Mesendoderm (in vitro differentiated cells): ENCODE data around the gene B4GALT4.
A peak's percentile ranks its signal among the peaks of the same experiment; 100 is the strongest.
"Not testable (repeated sequence)": the region's sequence is repeated elsewhere in the genome, so short reads cannot be mapped to it uniquely, and the experiment has no call there.

ENCODE experiments used
- DNase-seq: peaks from one replicate; pipeline ENCODE4 v3.0.0; 2013
- H2AK5ac ChIP-seq: 2 replicates; pipeline ENCODE4 v1.6.1; 2013; ENCODE audit warnings: low read length, inconsistent platforms
- H2BK120ac ChIP-seq: 2 replicates; pipeline ENCODE4 v1.6.1; 2013; ENCODE audit warnings: low read depth, mild to moderate bottlenecking, low read length, moderate library complexity, mixed read lengths
- H2BK15ac ChIP-seq: replicated peaks from 2 replicates; pipeline ENCODE4 v1.6.1; 2013; ENCODE audit warnings: low read depth, mild to moderate bottlenecking, moderate library complexity
- H2BK5ac ChIP-seq: 2 replicates; pipeline ENCODE4 v1.6.1; 2013; ENCODE audit warnings: low read length, inconsistent platforms
- H3K18ac ChIP-seq: 2 replicates; pipeline ENCODE4 v1.6.1; 2013; ENCODE audit warnings: mild to moderate bottlenecking, low read length, mixed read lengths
- H3K23ac ChIP-seq: one replicate; pipeline ENCODE4 v1.6.1; 2013; ENCODE audit warnings: low read length
- H3K27ac ChIP-seq: 2 replicates; pipeline ENCODE4 v1.5.1; 2013; ENCODE audit warnings: low read depth, mild to moderate bottlenecking, inconsistent platforms, low read length, moderate library complexity
- H3K27me3 ChIP-seq: 2 replicates; pipeline ENCODE4 v1.6.1; 2013; ENCODE audit warnings: low read length, control low read depth, mild to moderate bottlenecking, inconsistent platforms; ENCODE audit not compliant: insufficient read depth, poor library complexity
- H3K36me3 ChIP-seq: 2 replicates; pipeline ENCODE4 v1.6.1; 2013; ENCODE audit warnings: low read length, inconsistent platforms; ENCODE audit not compliant: control insufficient read depth, insufficient read depth
- H3K4ac ChIP-seq: one replicate; pipeline ENCODE4 v1.6.1; 2013; ENCODE audit warnings: low read depth, mild to moderate bottlenecking, low read length, moderate library complexity
- H3K4me1 ChIP-seq: 2 replicates; pipeline ENCODE4 v1.6.1; 2013; ENCODE audit warnings: low read depth, low read length, inconsistent platforms; ENCODE audit not compliant: control insufficient read depth
- H3K4me2 ChIP-seq: 2 replicates; pipeline ENCODE4 v1.6.1; 2013; ENCODE audit warnings: low read length
- H3K4me3 ChIP-seq: 2 replicates; pipeline ENCODE4 v1.5.1; 2013; ENCODE audit warnings: mild to moderate bottlenecking, low read length
- H3K56ac ChIP-seq: one replicate; pipeline ENCODE4 v1.6.1; 2013; ENCODE audit warnings: low read length
- H3K79me1 ChIP-seq: 2 replicates; pipeline ENCODE4 v1.6.1; 2013; ENCODE audit warnings: low read length, inconsistent platforms
- H3K79me2 ChIP-seq: 2 replicates; pipeline ENCODE4 v1.6.1; 2013; ENCODE audit warnings: mild to moderate bottlenecking, low read length; ENCODE audit not compliant: control insufficient read depth, insufficient read depth
- H3K9ac ChIP-seq: 2 replicates; pipeline ENCODE4 v1.6.1; 2013; ENCODE audit warnings: low read length, inconsistent platforms
- H4K5ac ChIP-seq: one replicate; pipeline ENCODE4 v1.6.1; 2013; ENCODE audit warnings: low read length
- H4K8ac ChIP-seq: one replicate; pipeline ENCODE4 v1.6.1; 2013; ENCODE audit warnings: low read depth, mild to moderate bottlenecking, control low read depth, low read length, moderate library complexity
- WGBS: extraction: QIAGEN DNeasy Blood & Tissue Kit; methylation state at CpG from one replicate; pipeline ENCODE4 v1.1.7; 2013; ENCODE audit warnings: low lambda C conversion rate, missing lambda C conversion rate; ENCODE audit not compliant: insufficient coverage; ENCODE audit errors: extremely low coverage; 5-methylcytosine and 5-hydroxymethylcytosine counted together

Gene B4GALT4

DNA sequence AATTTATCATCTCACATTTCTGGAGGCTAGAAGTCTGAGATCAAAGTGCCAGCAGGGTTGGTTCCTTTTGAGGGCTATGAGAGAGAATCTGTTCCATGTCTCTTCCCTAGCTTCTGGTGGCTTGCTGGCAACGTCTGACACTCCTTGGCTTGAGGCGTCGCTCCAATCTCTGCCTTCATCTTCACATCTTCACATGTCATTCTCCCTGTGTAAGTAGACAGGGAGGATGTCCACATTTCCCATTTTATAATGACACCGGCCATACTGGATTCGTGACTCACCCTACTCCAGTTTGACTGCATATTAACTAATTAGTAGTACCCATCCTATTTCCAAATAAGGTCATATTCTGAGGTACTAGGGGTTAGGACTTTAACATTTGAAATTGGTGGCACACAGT is 36.0 kb upstream of the B4GALT4 start:
- Histone ChIP-seq H2BK15ac (no peak overlapping the region), H3K27me3 (no peaks in the 10 kb centered on the region), H4K5ac (no peak overlapping the region), H3K23ac (no peak overlapping the region), H3K4me3 (no peak overlapping the region), H3K36me3 (no peaks in the 10 kb centered on the region), H2BK120ac (no peak overlapping the region), H3K79me1 (no peaks in the 10 kb centered on the region), H3K18ac (peak overlapping the region; percentile 14), H3K27ac (no peak overlapping the region), H3K56ac (peak overlapping the region; percentile 40), H3K4me2 (no peak overlapping the region), H2BK5ac (no peak overlapping the region), H3K79me2 (no peaks in the 10 kb centered on the region), H3K4me1 (peaks cover 3% of the 10 kb centered on the region), H4K8ac (no peak overlapping the region), H2AK5ac (no peak overlapping the region), H3K4ac (no peak overlapping the region), H3K9ac (no peak overlapping the region)
- DNase-seq: peak; percentile 53
- no CpG with 5 or more reads among the region's 5 CpGs for WGBS

DNA sequence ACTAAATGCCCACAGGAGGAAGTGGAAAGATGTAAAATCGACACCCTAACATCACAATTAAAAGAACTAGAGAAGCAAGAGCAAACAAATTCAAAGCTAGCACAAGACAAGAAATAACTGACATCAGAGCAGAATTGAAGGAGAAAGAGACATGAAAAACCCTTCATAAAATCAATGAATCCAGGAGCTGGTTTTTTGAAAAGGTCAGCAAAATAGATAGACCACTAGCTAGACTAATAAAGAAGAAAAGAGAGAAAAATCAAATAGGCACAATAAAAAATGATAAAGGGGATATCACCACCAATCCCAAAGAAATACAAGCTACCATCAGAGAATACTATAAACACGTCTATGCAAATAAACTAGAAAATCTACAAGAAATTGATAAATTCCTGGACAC is 29.5 kb upstream of the B4GALT4 start:
- not testable (repeated sequence) for H4K5ac ChIP-seq

DNA sequence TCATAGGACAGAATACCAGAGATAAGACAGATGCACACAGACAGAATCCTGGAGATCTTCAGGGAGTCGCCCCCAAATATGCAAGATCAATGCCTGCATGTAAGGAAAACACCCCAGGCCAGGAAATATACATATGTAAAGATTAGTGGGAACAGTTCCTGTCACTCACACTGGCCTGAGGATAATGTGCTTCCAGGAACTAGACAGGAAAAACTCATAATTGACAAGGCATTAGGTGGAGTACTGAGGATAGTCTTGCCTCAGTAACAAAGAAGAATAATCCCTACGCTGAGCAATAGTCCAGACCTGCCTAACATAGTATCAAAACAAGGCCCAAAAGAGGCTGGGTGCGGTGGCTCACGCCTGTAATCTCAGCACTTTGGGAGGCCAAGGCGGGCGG is 20.4 kb upstream of the B4GALT4 start:
- H3K79me2 ChIP-seq: no peaks in the 10 kb centered on the region
- no peak overlapping the region for H2BK5ac ChIP-seq
- H3K23ac ChIP-seq: no peak overlapping the region
- WGBS: no CpG with 5 or more reads among the region's 6 CpGs
- no peaks in the 10 kb centered on the region for H3K4me1 ChIP-seq
- no peaks in the 10 kb centered on the region for H3K36me3 ChIP-seq
- no peaks in the 10 kb centered on the region for H3K27me3 ChIP-seq
- H2BK15ac ChIP-seq: peak overlapping the region; percentile 45
- H3K4ac ChIP-seq: no peak overlapping the region
- no peak overlapping the region for H2BK120ac ChIP-seq
- no peak overlapping the region for H3K9ac ChIP-seq
- no peak overlapping the region for H4K8ac ChIP-seq
- no peak for DNase-seq
- no peaks in the 10 kb centered on the region for H3K79me1 ChIP-seq
- no peak overlapping the region for H3K4me3 ChIP-seq
- H2AK5ac ChIP-seq: no peak overlapping the region
- no peak overlapping the region for H3K4me2 ChIP-seq
- H4K5ac ChIP-seq: no peak overlapping the region
- H3K27ac ChIP-seq: no peak overlapping the region
- H3K56ac ChIP-seq: no peak overlapping the region
- no peak overlapping the region for H3K18ac ChIP-seq

More for the DNA sequence above, 29.5 kb upstream of the B4GALT4 start:
- H3K79me2 ChIP-seq, H3K4ac ChIP-seq, H3K4me1 ChIP-seq, H2BK15ac ChIP-seq, H2BK120ac ChIP-seq, H2AK5ac ChIP-seq, H3K27me3 ChIP-seq, H3K4me2 ChIP-seq, H3K36me3 ChIP-seq, H3K56ac ChIP-seq, H4K8ac ChIP-seq, H3K23ac ChIP-seq, H3K9ac ChIP-seq, H3K79me1 ChIP-seq, H3K4me3 ChIP-seq, H2BK5ac ChIP-seq, DNase-seq, H3K18ac ChIP-seq, H3K27ac ChIP-seq: not testable (repeated sequence)
- WGBS: no CpG with 5 or more reads among the region's 2 CpGs

DNA sequence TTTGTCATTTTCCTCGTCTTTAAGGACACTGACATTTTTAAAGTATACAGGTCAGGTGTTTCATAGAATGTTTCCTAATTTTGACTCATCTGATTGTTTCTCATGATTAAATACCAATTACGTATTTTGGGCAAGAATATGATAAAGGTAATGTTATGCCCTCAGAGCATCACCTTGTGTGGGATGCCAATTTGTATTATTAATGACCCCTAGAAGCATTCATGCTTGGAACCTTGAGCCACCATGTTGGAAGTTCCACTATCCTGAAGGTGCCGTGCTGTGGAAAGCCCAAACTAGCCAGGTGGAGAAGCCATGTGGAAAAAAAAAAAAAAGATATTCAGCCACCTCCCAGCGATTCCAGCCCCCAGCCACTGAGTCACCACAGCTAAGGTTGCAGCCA is 19.1 kb upstream of the B4GALT4 start:
- H3K4me1 ChIP-seq: no peaks in the 10 kb centered on the region
- H3K79me2 ChIP-seq: no peaks in the 10 kb centered on the region
- no peak overlapping the region for H3K4me2 ChIP-seq
- H4K5ac ChIP-seq: no peak overlapping the region
- no peak overlapping the region for H3K27ac ChIP-seq
- H2BK5ac ChIP-seq: no peak overlapping the region
- H3K27me3 ChIP-seq: no peaks in the 10 kb centered on the region
- H3K36me3 ChIP-seq: no peaks in the 10 kb centered on the region
- H3K56ac ChIP-seq: no peak overlapping the region
- no peak overlapping the region for H3K23ac ChIP-seq
- no peak overlapping the region for H3K4me3 ChIP-seq
- no CpG with 5 or more reads among the region's 4 CpGs for WGBS
- no peak overlapping the region for H2BK120ac ChIP-seq
- no peaks in the 10 kb centered on the region for H3K79me1 ChIP-seq
- H2BK15ac ChIP-seq: no peak overlapping the region
- no peak overlapping the region for H3K9ac ChIP-seq
- no peak overlapping the region for H4K8ac ChIP-seq
- no peak overlapping the region for H3K4ac ChIP-seq
- no peak overlapping the region for H2AK5ac ChIP-seq
- no peak overlapping the region for H3K18ac ChIP-seq
- no peak for DNase-seq

DNA sequence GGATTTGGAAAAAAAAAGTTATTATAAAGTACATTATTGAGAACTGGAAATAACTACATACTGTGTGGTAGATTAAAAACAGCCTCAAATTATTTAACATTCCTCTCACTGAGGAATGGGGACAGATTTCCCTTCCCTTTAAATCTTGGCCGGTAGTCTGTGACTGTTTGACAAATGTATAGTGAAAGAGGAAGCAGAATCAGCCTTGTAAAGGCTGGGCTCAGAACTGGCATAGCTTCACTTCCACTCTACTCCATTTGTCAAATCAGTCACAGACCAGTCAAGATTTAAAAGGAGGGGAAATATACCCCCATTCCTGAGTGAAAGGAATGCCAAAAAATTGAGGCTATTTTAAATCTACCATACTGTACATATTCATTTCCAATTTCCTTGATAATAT is 18.2 kb upstream of the B4GALT4 start:
- no peak overlapping the region for H3K4ac ChIP-seq
- no peak overlapping the region for H2BK15ac ChIP-seq
- no peaks in the 10 kb centered on the region for H3K79me1 ChIP-seq
- H3K27ac ChIP-seq: no peak overlapping the region
- H3K4me1 ChIP-seq: no peaks in the 10 kb centered on the region
- no peak overlapping the region for H3K56ac ChIP-seq
- H2BK5ac ChIP-seq: no peak overlapping the region
- H3K9ac ChIP-seq: no peak overlapping the region
- no CpG with 5 or more reads among the region's 1 CpG for WGBS
- H3K23ac ChIP-seq: no peak overlapping the region
- H3K79me2 ChIP-seq: no peaks in the 10 kb centered on the region
- H3K36me3 ChIP-seq: no peaks in the 10 kb centered on the region
- no peak overlapping the region for H4K5ac ChIP-seq
- H2AK5ac ChIP-seq: no peak overlapping the region
- H4K8ac ChIP-seq: no peak overlapping the region
- no peak overlapping the region for H3K4me3 ChIP-seq
- no peak overlapping the region for H2BK120ac ChIP-seq
- no peak for DNase-seq
- H3K27me3 ChIP-seq: no peaks in the 10 kb centered on the region
- H3K18ac ChIP-seq: no peak overlapping the region
- no peak overlapping the region for H3K4me2 ChIP-seq

DNA sequence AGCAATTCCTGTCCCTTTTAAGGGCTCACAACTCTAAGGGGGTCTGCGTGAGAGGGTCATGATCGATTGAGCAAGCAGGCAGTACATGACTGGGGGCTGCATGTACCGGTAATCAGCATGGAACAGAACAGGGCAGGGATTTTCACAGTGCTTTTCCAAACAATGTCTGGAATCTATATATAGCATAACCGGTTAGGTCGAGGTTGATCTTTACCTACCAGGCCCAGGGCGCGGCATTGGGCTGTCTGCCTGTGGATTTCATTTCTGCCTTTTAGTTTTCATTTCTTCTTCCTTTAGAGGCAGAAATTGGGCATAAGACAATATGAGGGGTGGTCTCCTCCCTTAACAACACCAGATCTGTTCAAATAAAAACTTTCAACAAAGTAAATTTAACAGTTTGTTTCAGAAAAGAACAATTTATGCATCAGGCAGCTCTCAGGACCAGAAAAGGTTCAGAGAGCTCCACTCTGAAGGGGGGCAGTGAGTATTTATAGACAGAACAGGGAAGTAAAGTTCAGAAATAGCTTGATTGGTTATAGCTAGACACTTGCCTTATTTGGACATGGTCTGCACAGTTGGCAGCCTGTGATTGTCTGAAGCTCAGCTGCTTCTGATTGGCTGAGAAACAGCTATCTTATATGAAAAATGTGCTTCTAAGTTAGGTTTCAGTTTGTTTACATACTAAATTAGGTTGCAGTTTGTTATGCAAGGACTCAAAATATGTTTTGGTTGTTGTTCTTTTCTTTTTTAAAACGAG is 17.2 kb upstream of the B4GALT4 start:
- H3K4me2 ChIP-seq: no peak overlapping the region
- no peaks in the 10 kb centered on the region for H3K79me2 ChIP-seq
- H3K4me3 ChIP-seq: no peak overlapping the region
- H3K9ac ChIP-seq: no peak overlapping the region
- no peak overlapping the region for H3K56ac ChIP-seq
- H3K27ac ChIP-seq: no peak overlapping the region
- no peak overlapping the region for H3K4ac ChIP-seq
- no peaks in the 10 kb centered on the region for H3K36me3 ChIP-seq
- no peak overlapping the region for H2AK5ac ChIP-seq
- no peak overlapping the region for H3K23ac ChIP-seq
- no peaks in the 10 kb centered on the region for H3K4me1 ChIP-seq
- no peaks in the 10 kb centered on the region for H3K27me3 ChIP-seq
- H4K8ac ChIP-seq: no peak overlapping the region
- H2BK5ac ChIP-seq: no peak overlapping the region
- H2BK120ac ChIP-seq: peak overlapping the region; percentile 45
- H3K79me1 ChIP-seq: no peaks in the 10 kb centered on the region
- H4K5ac ChIP-seq: no peak overlapping the region
- no peak for DNase-seq
- no peak overlapping the region for H2BK15ac ChIP-seq
- WGBS: no CpG with 5 or more reads among the region's 8 CpGs
- H3K18ac ChIP-seq: no peak overlapping the region
